GM15510 (cell line): ENCODE measurements around the gene KATNB1.

Experiments
- POLR2A ChIP-seq: IDR thresholded peaks from 3 replicates; pipeline ENCODE4 v1.6.1; 2011; ENCODE audit warnings: borderline replicate concordance; ENCODE audit not compliant: insufficient read length; ENCODE audit errors: extremely low read depth

The KATNB1 gene

GRCh38 chr16:57752581-57753447 is 17.2 kb downstream of the KATNB1 start:
- TF ChIP-seq POLR2A: no peak

- TF ChIP-seq POLR2A: no peak
These were observed 18.1 kb downstream of the KATNB1 start for GRCh38 chr16:57753448-57754353.

- no peak for TF ChIP-seq POLR2A
These were observed 18.9 kb downstream of the KATNB1 start for GRCh38 chr16:57754354-57755060.

- TF ChIP-seq POLR2A: no peak
These were observed 19.6 kb downstream of the KATNB1 start for GRCh38 chr16:57755061-57755684.

GRCh38 chr16:57755726-57756423 is 20.3 kb downstream of the KATNB1 start:
- no peak for TF ChIP-seq POLR2A

GRCh38 chr16:57756424-57757325 is 21.1 kb downstream of the KATNB1 start:
- no peak for TF ChIP-seq POLR2A

GRCh38 chr16:57757326-57757786 is 21.8 kb downstream of the KATNB1 start:
- no peak for TF ChIP-seq POLR2A

- no peak for TF ChIP-seq POLR2A
These were observed 22.3 kb downstream of the KATNB1 start for GRCh38 chr16:57757883-57758282.

- TF ChIP-seq POLR2A: no peak
These were observed 23.0 kb downstream of the KATNB1 start for GRCh38 chr16:57758331-57759117.

- no peak for TF ChIP-seq POLR2A
These were observed 23.6 kb downstream of the KATNB1 start for GRCh38 chr16:57759131-57759530.

- no peak for TF ChIP-seq POLR2A
These were observed 24.2 kb downstream of the KATNB1 start for GRCh38 chr16:57759541-57760356.
